GM23338 (cell line): ENCODE results near the gene PDHX. TPM values are rescaled to one million over a fixed set of nuclear protein-coding genes. Genes with fewer than 3 reads are reported as not detected.

Experiments
- ATAC-seq: fragments of 200-7000 bp; cut with Tn5 transposase; 3 replicates; pipeline ENCODE4 v1.9.1; 2020
- DNase-seq: peaks from one replicate; pipeline ENCODE4 v3.0.0-alpha.2; 2015; ENCODE audit warnings: low spot score
- H2AFZ ChIP-seq: fragments of 200-600 bp; sonication (generic); 2 replicates; pipeline ENCODE4 v1.8.0; 2016; ENCODE audit warnings: antibody characterized with exemption, mild to moderate bottlenecking, moderate library complexity
- H3F3A ChIP-seq: fragments of 200-600 bp; sonication (generic); replicated peaks from 2 replicates; pipeline ENCODE4 v1.8.0; 2017; ENCODE audit warnings: antibody characterized with exemption, mixed run types, low read depth
- H3K27ac ChIP-seq: fragments of 200-600 bp; sonication (generic); 2 replicates; pipeline ENCODE4 v1.6.1; 2016; ENCODE audit warnings: low read depth
- H3K27me3 ChIP-seq: fragments of 200-600 bp; sonication (generic); 2 replicates; pipeline ENCODE4 v1.8.0; 2016; ENCODE audit warnings: mild to moderate bottlenecking, mixed run types, moderate library complexity; ENCODE audit not compliant: insufficient read depth
- H3K36me3 ChIP-seq: fragments of 200-600 bp; sonication (generic); 2 replicates; pipeline ENCODE4 v1.8.0; 2016; ENCODE audit warnings: mild to moderate bottlenecking; ENCODE audit not compliant: insufficient read depth
- H3K4me1 ChIP-seq: fragments of 200-600 bp; sonication (generic); 2 replicates; pipeline ENCODE4 v1.8.0; 2016; ENCODE audit warnings: mild to moderate bottlenecking, moderate library complexity; ENCODE audit not compliant: insufficient read depth
- H3K4me2 ChIP-seq: fragments of 200-600 bp; sonication (generic); 2 replicates; pipeline ENCODE4 v1.7.1; 2017; ENCODE audit warnings: mixed run types
- H3K4me3 ChIP-seq: fragments of 200-600 bp; sonication (generic); 2 replicates; pipeline ENCODE4 v1.6.1; 2016; ENCODE audit warnings: mixed run types
- H3K79me2 ChIP-seq: fragments of 200-600 bp; sonication (generic); replicated peaks from 2 replicates; pipeline ENCODE4 v1.8.0; 2017; ENCODE audit warnings: mild to moderate bottlenecking; ENCODE audit not compliant: insufficient read depth
- H3K9me2 ChIP-seq: fragments of 200-600 bp; sonication (generic); 2 replicates; pipeline ENCODE4 v1.8.0; 2017; ENCODE audit not compliant: insufficient read depth
- H4K20me1 ChIP-seq: fragments of 200-600 bp; sonication (generic); replicated peaks from 2 replicates; pipeline ENCODE4 v1.8.0; 2017; ENCODE audit warnings: mild to moderate bottlenecking; ENCODE audit not compliant: insufficient read depth
- H3K27ac Mint-ChIP-seq: 2 replicates; pipeline ENCODE4 v1.8.0; 2020; ENCODE audit warnings: inconsistent platforms, mild to moderate bottlenecking, moderate library complexity, mixed read lengths
- H3K27me3 Mint-ChIP-seq: 3 replicates; pipeline ENCODE4 v1.8.0; 2022; ENCODE audit warnings: low read depth, mild to moderate bottlenecking, moderate library complexity, mixed read lengths, inconsistent platforms; ENCODE audit not compliant: insufficient read depth, poor library complexity
- H3K36me3 Mint-ChIP-seq: 3 replicates; pipeline ENCODE4 v1.8.0; 2021; ENCODE audit warnings: low read depth, mild to moderate bottlenecking, inconsistent platforms, moderate library complexity, mixed read lengths
- H3K4me1 Mint-ChIP-seq: 3 replicates; pipeline ENCODE4 v1.8.0; 2020; ENCODE audit warnings: mild to moderate bottlenecking, inconsistent platforms, mixed read lengths
- H3K4me3 Mint-ChIP-seq: 3 replicates; pipeline ENCODE4 v1.8.0; 2021; ENCODE audit warnings: moderate library complexity, mild to moderate bottlenecking, inconsistent platforms, mixed read lengths
- H3K9me3 Mint-ChIP-seq: 3 replicates; pipeline ENCODE4 v1.8.0; 2020; ENCODE audit warnings: moderate library complexity, mild to moderate bottlenecking, inconsistent platforms, mixed read lengths
- CREB1 ChIP-seq: fragments of 250-450 bp; sonication (Bioruptor Pico); IDR thresholded peaks from 2 replicates; pipeline ENCODE4 v1.5.0; 2020; ENCODE audit warnings: low read depth, mild to moderate bottlenecking, moderate library complexity
- EZH2 ChIP-seq: fragments of 200-600 bp; sonication (generic); IDR thresholded peaks from one replicate; pipeline ENCODE4 v1.8.0; 2017; ENCODE audit warnings: antibody characterized with exemption, mild to moderate bottlenecking, low read depth; ENCODE audit not compliant: unreplicated experiment
- EZH2phosphoT487 ChIP-seq: fragments of 200-600 bp; sonication (generic); IDR thresholded peaks from one replicate; pipeline ENCODE4 v1.8.1; 2018; ENCODE audit warnings: antibody characterized with exemption; ENCODE audit not compliant: unreplicated experiment
- JUNB ChIP-seq: IDR thresholded peaks from one replicate; pipeline ENCODE4 v1.6.1; 2016; ENCODE audit warnings: antibody characterized with exemption; ENCODE audit not compliant: unreplicated experiment
- POLR2AphosphoS5 ChIP-seq: IDR thresholded peaks from 2 replicates; pipeline ENCODE4 v1.6.1; 2016; ENCODE audit warnings: antibody characterized with exemption, low read depth
- STAT1 ChIP-seq: IDR thresholded peaks from one replicate; pipeline ENCODE4 v1.6.1; 2016; ENCODE audit warnings: antibody characterized with exemption; ENCODE audit not compliant: unreplicated experiment
- polyA plus RNA-seq: library from polyadenylated mRNA; unstranded; fragments of >200 nt; fragmentation: Nextera tagmentation; extraction: Ambion mirVana; gene quantifications from 2 replicates; pipeline ENCODE4 v1.2.1, GENCODE V29; 2016
- total RNA-seq: library from RNA; depleted of rRNA; stranded (reverse); fragments of >200 nt; shearing (Covaris generic); gene quantifications from 2 replicates; pipeline ENCODE4 v1.2.3, GENCODE V29; 2014
- TF ChIP-seq, protein P1 (sequence below): IDR thresholded peaks from 2 replicates; pipeline ENCODE4 v1.6.1; 2016; ENCODE audit warnings: antibody characterized with exemption
- TF ChIP-seq, protein P2 (sequence below), 2 experiments: fragments of 200-600 bp in 1 of 2; sonication (generic) in 1 of 2; conservative IDR thresholded peaks; 2 replicates each; pipeline versions ENCODE4 v1.5.1 to v1.6.1; 2016 to 2017; ENCODE audit warnings: antibody characterized with exemption in 2 of 2, low read depth in 2 of 2, mild to moderate bottlenecking in 2 of 2, moderate library complexity in 1 of 2
- TF ChIP-seq, protein P3 (sequence below): fragments of 250-450 bp; sonication (Bioruptor Pico); IDR thresholded peaks from 2 replicates; pipeline ENCODE4 v1.5.0; 2020; ENCODE audit warnings: mild to moderate bottlenecking, moderate library complexity

The PDHX gene
- total and polyA plus RNA-seq, 2 experiments from 2014 or later: 36.9 to 40.2 TPM

DNA sequence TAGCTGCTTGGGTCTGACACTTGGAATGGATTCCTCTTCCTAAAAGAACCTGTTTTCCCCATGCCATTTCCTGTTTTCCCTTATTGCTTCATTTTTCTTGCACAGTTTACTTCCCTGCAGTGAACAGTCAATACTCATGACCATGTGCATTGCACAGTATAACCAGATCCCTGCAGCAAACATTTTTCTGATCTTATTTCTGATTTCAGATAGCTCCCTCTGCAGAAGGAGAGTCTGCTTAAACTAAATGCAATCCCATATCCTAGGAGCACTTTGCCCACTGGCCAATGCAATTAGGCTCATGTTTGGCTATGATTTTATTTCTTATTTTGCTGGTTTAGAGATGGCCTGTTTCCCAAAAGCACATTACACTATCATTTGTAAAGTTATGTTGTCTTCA, 125.8 kb downstream of the PDHX start:
- no peaks in the 10 kb centered on the region for H3K4me1 Mint-ChIP-seq
- H3K27ac Mint-ChIP-seq: no peak overlapping the region
- no peak overlapping the region for H2AFZ ChIP-seq
- H3K36me3 ChIP-seq: no peaks in the 10 kb centered on the region
- H3K27me3 ChIP-seq: no peaks in the 10 kb centered on the region
- no peaks in the 10 kb centered on the region for H3F3A ChIP-seq
- no peaks in the 10 kb centered on the region for H4K20me1 ChIP-seq
- no peaks in the 10 kb centered on the region for H3K9me3 Mint-ChIP-seq
- no peaks in the 10 kb centered on the region for H3K4me1 ChIP-seq
- no peak overlapping the region for H3K4me2 ChIP-seq
- DNase-seq (no peak), ATAC-seq (no peak)
- no peaks in the 10 kb centered on the region for H3K27me3 Mint-ChIP-seq
- H3K4me3 ChIP-seq: no peak overlapping the region
- H3K9me2 ChIP-seq: peaks cover 18% of the 10 kb centered on the region; the same call in 1 of the 2 replicates
- H3K4me3 Mint-ChIP-seq: no peak overlapping the region
- TF ChIP-seq POLR2AphosphoS5 (no peak), STAT1 (no peak), EZH2 (no peak), JUNB (no peak), CREB1 (CRISPR knock-in tag) (no peak), EZH2phosphoT487 (no peak)
- TF ChIP-seq, protein P1, sequence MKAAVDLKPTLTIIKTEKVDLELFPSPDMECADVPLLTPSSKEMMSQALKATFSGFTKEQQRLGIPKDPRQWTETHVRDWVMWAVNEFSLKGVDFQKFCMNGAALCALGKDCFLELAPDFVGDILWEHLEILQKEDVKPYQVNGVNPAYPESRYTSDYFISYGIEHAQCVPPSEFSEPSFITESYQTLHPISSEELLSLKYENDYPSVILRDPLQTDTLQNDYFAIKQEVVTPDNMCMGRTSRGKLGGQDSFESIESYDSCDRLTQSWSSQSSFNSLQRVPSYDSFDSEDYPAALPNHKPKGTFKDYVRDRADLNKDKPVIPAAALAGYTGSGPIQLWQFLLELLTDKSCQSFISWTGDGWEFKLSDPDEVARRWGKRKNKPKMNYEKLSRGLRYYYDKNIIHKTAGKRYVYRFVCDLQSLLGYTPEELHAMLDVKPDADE: no peak
- TF ChIP-seq, protein P2, sequence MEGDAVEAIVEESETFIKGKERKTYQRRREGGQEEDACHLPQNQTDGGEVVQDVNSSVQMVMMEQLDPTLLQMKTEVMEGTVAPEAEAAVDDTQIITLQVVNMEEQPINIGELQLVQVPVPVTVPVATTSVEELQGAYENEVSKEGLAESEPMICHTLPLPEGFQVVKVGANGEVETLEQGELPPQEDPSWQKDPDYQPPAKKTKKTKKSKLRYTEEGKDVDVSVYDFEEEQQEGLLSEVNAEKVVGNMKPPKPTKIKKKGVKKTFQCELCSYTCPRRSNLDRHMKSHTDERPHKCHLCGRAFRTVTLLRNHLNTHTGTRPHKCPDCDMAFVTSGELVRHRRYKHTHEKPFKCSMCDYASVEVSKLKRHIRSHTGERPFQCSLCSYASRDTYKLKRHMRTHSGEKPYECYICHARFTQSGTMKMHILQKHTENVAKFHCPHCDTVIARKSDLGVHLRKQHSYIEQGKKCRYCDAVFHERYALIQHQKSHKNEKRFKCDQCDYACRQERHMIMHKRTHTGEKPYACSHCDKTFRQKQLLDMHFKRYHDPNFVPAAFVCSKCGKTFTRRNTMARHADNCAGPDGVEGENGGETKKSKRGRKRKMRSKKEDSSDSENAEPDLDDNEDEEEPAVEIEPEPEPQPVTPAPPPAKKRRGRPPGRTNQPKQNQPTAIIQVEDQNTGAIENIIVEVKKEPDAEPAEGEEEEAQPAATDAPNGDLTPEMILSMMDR (conservative IDR thresholded peaks at IDR 0.05; ENCODE audit: low read depth in 2 of 2): no peak
- TF ChIP-seq, protein P3, sequence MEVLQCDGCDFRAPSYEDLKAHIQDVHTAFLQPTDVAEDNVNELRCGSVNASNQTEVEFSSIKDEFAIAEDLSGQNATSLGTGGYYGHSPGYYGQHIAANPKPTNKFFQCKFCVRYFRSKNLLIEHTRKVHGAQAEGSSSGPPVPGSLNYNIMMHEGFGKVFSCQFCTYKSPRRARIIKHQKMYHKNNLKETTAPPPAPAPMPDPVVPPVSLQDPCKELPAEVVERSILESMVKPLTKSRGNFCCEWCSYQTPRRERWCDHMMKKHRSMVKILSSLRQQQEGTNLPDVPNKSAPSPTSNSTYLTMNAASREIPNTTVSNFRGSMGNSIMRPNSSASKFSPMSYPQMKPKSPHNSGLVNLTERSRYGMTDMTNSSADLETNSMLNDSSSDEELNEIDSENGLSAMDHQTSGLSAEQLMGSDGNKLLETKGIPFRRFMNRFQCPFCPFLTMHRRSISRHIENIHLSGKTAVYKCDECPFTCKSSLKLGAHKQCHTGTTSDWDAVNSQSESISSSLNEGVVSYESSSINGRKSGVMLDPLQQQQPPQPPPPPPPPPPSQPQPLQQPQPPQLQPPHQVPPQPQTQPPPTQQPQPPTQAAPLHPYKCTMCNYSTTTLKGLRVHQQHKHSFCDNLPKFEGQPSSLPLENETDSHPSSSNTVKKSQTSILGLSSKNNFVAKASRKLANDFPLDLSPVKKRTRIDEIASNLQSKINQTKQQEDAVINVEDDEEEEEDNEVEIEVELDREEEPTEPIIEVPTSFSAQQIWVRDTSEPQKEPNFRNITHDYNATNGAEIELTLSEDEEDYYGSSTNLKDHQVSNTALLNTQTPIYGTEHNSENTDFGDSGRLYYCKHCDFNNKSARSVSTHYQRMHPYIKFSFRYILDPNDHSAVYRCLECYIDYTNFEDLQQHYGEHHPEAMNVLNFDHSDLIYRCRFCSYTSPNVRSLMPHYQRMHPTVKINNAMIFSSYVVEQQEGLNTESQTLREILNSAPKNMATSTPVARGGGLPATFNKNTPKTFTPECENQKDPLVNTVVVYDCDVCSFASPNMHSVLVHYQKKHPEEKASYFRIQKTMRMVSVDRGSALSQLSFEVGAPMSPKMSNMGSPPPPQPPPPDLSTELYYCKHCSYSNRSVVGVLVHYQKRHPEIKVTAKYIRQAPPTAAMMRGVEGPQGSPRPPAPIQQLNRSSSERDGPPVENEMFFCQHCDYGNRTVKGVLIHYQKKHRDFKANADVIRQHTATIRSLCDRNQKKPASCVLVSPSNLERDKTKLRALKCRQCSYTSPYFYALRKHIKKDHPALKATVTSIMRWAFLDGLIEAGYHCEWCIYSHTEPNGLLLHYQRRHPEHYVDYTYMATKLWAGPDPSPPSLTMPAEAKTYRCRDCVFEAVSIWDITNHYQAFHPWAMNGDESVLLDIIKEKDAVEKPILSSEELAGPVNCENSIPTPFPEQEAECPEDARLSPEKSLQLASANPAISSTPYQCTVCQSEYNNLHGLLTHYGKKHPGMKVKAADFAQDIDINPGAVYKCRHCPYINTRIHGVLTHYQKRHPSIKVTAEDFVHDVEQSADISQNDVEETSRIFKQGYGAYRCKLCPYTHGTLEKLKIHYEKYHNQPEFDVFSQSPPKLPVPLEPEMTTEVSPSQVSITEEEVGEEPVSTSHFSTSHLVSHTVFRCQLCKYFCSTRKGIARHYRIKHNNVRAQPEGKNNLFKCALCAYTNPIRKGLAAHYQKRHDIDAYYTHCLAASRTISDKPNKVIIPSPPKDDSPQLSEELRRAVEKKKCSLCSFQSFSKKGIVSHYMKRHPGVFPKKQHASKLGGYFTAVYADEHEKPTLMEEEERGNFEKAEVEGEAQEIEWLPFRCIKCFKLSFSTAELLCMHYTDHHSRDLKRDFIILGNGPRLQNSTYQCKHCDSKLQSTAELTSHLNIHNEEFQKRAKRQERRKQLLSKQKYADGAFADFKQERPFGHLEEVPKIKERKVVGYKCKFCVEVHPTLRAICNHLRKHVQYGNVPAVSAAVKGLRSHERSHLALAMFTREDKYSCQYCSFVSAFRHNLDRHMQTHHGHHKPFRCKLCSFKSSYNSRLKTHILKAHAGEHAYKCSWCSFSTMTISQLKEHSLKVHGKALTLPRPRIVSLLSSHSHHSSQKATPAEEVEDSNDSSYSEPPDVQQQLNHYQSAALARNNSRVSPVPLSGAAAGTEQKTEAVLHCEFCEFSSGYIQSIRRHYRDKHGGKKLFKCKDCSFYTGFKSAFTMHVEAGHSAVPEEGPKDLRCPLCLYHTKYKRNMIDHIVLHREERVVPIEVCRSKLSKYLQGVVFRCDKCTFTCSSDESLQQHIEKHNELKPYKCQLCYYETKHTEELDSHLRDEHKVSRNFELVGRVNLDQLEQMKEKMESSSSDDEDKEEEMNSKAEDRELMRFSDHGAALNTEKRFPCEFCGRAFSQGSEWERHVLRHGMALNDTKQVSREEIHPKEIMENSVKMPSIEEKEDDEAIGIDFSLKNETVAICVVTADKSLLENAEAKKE (CRISPR knock-in tag): no peak
- H3K36me3 Mint-ChIP-seq: no peaks in the 10 kb centered on the region
- H3K27ac ChIP-seq: no peak overlapping the region
- H3K79me2 ChIP-seq: no peaks in the 10 kb centered on the region
